ENCODE measurements around the gene SND1. TPM values are rescaled to one million over a fixed set of nuclear protein-coding genes. Genes with fewer than 3 reads are reported as not detected.

Gene SND1
- total and polyA plus RNA-seq, 2 donors (not counting 3 experiments of a cell fraction or from before 2014, with no cell fraction given) = 116 to 249 TPM

DNA sequence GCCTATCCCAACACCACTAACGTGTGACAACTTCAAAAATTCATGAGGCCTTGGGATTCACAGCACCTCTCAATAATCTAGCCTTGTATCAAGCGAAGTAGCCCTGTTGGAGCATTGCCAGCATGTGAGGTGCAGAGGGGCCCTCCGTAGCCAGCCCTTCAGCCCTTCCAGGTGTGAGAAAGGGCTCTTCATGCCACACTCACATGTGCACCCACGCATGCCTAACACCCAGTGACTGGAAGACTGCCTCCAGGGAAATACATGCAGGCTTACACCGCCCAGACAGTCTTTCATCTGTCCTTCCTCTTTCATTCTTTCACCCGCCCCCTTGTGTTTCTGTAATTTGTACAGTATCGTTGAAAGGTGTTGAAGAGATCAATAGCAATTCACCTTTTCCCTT, 353.1 kb downstream of the SND1 start:
- Histone ChIP-seq H3K27ac (ENCODE audit: insufficient read depth, low read depth, low read length) (no peak overlapping the region), H3K4me1 (ENCODE audit: control insufficient read depth, extremely low read depth, insufficient read depth, low read length) (no peaks in the 10 kb centered on the region), H3K4me3 (replicated peaks in 1 of 3; ENCODE audit: insufficient read depth in 1 of 3, low read depth in 1 of 3, low read length in 3 of 3) (no peak overlapping the region), H3K9me1 (replicated peaks; ENCODE audit: control insufficient read depth, extremely low read depth, insufficient read depth, low read length) (no peaks in the 10 kb centered on the region), H3K79me2 (ENCODE audit: control insufficient read depth, insufficient read depth, low read length) (no peaks in the 10 kb centered on the region), H3K4me2 (ENCODE audit: insufficient read depth, low read length) (no peak overlapping the region), H4K20me1 (replicated peaks; ENCODE audit: control insufficient read depth, extremely low read depth, insufficient read depth, low read length) (no peaks in the 10 kb centered on the region), H2AFZ (ENCODE audit: low read depth, low read length) (no peak overlapping the region), H3K36me3 (ENCODE audit: control insufficient read depth in 2 of 2, extremely low read depth in 1 of 2, insufficient read depth in 2 of 2, low read length in 2 of 2) (peaks cover 2% of the 10 kb centered on the region in 2 experiments), H3K9ac (replicated peaks; ENCODE audit: extremely low read depth, insufficient read depth, low read length) (no peak overlapping the region), H3K27me3 (ENCODE audit: control insufficient read depth in 2 of 2, insufficient read depth in 2 of 2, low read length in 2 of 2) (no peaks in the 10 kb centered on the region), H3K9me3 (replicated peaks; ENCODE audit: control insufficient read depth, insufficient read depth, low read length) (no peaks in the 10 kb centered on the region)
- intact Hi-C loops (cut with micrococcal nuclease) = no loop called here
- no TSS peak for BruUV-seq (replicated peaks)
- dilution Hi-C loops (cut with MboI; ENCODE audit: extremely low pct_ligation_motif_present, low sequenced_read_pairs) = no loop called here
- CTCF ChIA-PET = no interaction called here
- DNase-seq (ENCODE audit: low read depth, low spot score) (no peak), FAIRE-seq (no peak)
- POLR2A ChIA-PET = no interaction called here
- no peak for TF ChIP-seq JUN (IDR thresholded peaks at IDR 0.05; ENCODE audit: borderline replicate concordance, insufficient read depth, insufficient read length, low read depth)
- TF ChIP-seq MYC (IDR thresholded peaks at IDR 0.05; ENCODE audit: low read depth, low read length) = no peak
- no peak for TF ChIP-seq POLR2AphosphoS5 (IDR thresholded peaks at IDR 0.05; ENCODE audit: insufficient read depth, low read depth, low read length)
- TF ChIP-seq EZH2 (IDR thresholded peaks at IDR 0.05; ENCODE audit: borderline replicate concordance, low read depth, low read length, severe bottlenecking) = no peak
- TF ChIP-seq CTCF (IDR thresholded peaks at IDR 0.05; ENCODE audit: extremely low read depth in 1 of 2, insufficient read depth in 1 of 2, low read depth in 1 of 2, low read length in 2 of 2) = no peak
- no peak for TF ChIP-seq GATA2 (IDR thresholded peaks at IDR 0.05; ENCODE audit: insufficient read depth, insufficient read length, low read depth, low read length)
- TF ChIP-seq POLR2A (IDR thresholded peaks at IDR 0.05; ENCODE audit: low read depth, low read length) = no peak
- no peak for TF ChIP-seq FOS (IDR thresholded peaks at IDR 0.05; ENCODE audit: borderline replicate concordance, insufficient read depth, low read length)
- TF ChIP-seq, protein P1, sequence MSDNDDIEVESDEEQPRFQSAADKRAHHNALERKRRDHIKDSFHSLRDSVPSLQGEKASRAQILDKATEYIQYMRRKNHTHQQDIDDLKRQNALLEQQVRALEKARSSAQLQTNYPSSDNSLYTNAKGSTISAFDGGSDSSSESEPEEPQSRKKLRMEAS (IDR thresholded peaks at IDR 0.05; ENCODE audit: insufficient read depth, insufficient read length) = no peak

All from endothelial cell of umbilical vein (primary cell).